NCI-H1436 (cell line): ENCODE data around the gene MESD.

Source experiments
- DNase-seq: peaks from one replicate; lab custom pipeline; 2025; lab: John Stamatoyannopoulos, UW

MESD gene

DNA sequence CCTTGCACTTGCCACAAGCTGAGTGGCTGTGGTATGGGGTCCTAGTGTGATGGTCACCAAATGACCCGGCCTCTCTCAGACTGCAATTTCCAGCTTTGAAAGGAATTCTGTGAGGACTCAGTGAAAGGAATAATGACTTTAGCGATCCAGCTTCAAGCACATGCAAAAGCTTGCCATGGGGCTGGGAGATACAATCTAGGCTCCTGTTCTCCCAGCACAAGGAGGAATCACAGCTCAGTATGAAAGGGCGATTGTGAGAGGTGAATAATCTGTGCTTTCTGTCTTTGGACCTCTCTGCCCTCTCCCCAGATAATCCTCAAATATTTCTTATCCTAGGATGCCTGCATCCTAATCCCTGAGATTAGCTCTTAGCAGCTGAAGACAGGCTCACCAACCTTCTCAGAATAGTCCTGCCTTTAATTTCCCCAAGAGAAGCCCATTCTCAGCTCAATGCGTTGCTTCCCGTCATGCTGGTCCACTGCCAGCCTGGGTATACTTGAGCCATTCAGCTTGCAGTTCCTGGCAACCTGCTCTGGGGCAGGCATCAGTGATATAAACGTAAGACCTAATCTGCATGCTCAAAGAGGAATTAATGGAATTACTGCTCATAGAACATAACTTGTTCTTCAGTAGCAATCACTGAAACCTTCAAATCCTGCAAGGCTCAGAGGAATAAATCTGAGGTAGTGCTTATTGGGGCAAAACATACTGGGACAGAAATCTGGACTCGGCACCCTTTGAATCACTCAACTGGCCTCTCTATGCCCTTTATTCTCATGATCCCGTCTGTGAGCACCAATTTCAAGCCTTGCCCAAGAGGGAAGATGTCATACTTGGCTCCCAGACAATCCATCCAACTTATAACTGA lies 26.2 kb upstream of the MESD start:
- no peak for DNase-seq

- no peak for DNase-seq
Measured at GRCh38 chr15:81014446-81015093, 25.0 kb upstream of the MESD start.

GRCh38 chr15:81013396-81013929 lies 23.8 kb upstream of the MESD start:
- no peak for DNase-seq

DNA sequence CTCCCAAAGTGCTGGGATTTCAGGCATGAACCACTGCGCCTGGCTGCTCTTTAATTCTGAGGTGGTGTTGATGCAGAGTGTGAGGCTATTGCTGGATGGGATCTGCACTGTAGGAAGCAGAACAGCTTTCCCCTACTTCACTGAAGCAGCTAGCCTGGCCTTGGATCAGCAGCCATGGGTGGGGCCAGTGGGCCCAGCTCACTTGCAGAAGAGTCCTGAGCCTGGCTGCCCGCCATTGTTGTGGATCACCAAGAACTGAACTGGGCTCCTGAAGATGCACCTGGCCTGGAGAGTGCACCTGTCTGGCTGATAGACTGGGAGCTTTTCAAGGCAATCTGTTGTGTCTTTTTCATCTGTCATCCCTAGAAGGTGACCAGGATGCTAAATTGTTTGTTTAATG lies 23.0 kb upstream of the MESD start:
- DNase-seq: no peak

DNA sequence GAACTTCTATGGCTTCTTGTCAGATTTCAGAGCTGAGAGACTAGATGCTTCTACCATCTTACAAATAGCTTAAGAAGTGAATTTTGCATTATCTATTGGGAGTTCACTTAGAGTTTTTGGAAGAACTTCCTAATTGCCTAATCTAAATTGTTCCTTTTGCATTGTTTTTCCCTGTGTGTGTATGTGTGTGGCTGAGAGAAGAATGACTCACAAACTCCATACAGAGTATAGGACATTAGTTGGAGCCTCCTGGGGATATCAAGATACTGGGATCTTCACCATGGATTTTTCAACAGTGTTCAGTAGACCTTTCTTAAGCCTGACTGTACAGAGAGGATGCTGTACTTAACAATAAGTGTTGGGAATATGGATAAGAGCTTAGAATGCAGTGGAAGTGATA lies 22.0 kb upstream of the MESD start:
- DNase-seq: no peak

DNA sequence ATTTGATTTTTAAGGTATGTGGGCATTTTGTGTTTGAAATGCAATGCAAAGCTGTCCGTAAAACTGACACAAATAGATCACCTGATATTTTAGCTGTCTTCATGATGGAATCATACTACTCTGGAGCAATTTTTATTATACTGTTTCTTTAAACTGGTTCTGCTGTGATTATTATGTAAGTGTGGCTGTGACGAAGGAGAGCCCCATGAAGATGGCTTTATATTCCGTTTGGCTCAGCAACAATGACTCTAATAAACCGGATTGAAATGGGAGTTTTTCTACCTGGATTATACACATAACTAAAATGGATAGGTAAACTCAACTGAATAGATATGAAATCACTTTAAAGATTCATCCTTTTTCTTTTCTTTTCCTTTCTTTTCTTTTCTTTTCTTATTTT lies 20.5 kb upstream of the MESD start:
- DNase-seq: no peak

DNA sequence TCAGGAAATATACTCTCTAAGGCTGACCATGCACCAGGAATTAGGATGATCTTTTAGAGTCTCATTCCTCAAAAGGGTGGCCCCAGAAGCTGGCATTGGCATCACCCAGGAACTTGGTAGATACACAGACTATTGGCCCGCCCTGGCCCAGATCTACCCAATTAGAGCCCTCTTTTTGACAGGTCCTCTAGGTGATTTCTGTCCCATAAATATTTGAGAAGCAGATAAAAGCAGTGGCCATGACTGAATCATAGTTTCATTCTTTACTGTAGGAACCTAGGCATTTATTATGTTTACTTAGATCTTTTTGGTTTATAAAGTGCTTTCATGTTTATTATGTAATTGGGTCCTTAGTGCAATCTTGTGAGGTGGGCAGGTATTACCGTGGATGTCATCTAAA lies 18.7 kb upstream of the MESD start:
- DNase-seq: no peak

DNA sequence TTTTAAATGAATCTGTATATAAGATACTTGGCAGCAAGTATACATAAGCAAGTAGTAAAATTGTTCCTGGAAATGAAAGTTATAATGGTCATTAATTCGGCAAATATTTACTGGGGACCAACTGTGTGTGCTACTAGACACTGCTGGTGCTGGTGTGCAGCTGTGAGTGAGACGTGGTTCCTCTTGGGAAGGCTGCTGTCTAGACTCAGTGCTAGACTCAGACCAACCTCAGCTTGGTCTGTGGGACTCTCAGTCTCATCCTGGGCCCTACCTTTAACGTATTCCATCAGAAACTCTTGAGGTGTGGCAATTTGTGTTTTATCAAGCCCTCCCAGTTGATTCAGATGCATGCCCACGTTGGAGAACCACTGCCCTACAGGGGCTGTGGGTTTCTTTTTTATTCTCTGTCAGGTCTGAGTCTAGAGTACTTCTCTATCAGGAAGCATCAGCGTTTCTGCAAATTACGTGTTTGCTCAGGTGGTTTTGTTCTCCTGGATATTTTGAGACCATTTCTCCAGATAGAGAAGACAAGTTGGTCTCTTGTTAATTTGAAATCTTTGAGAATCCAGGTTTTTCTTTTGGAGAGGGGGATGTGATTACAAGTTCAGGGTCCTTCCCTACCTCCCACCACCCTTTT lies 17.9 kb upstream of the MESD start:
- no peak for DNase-seq

DNA sequence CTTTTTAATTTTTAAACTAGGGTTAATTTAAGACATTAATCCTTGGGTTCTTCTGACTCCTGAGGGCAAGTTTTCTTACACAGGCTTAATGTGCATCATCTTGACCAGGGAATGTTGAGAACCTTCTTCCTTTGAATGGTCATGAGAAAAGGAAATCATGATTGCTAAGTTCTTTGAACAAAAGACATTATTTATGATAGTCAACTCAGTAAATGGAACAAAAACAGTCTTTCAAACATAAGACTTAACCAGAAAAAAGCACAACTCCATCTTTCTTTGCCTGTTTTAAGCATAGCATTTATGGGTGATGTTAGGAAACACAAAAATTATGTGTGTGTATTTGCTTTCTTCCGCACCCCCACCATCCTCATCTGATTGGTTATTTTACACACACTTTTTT lies 16.5 kb upstream of the MESD start:
- no peak for DNase-seq

DNA sequence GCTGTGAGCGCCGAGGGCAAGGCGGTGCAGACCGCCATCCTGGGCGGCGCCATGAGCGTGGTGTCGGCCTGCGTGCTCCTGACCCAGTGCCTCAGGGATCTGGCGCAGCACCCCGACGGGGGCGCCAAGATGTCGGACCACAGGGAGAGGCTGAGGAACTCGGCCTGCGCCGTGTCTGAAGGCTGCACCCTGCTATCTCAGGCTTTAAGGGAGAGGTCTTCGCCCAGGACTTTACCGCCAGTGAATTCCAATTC lies 13.4 kb upstream of the MESD start:
- DNase-seq: no peak

DNA sequence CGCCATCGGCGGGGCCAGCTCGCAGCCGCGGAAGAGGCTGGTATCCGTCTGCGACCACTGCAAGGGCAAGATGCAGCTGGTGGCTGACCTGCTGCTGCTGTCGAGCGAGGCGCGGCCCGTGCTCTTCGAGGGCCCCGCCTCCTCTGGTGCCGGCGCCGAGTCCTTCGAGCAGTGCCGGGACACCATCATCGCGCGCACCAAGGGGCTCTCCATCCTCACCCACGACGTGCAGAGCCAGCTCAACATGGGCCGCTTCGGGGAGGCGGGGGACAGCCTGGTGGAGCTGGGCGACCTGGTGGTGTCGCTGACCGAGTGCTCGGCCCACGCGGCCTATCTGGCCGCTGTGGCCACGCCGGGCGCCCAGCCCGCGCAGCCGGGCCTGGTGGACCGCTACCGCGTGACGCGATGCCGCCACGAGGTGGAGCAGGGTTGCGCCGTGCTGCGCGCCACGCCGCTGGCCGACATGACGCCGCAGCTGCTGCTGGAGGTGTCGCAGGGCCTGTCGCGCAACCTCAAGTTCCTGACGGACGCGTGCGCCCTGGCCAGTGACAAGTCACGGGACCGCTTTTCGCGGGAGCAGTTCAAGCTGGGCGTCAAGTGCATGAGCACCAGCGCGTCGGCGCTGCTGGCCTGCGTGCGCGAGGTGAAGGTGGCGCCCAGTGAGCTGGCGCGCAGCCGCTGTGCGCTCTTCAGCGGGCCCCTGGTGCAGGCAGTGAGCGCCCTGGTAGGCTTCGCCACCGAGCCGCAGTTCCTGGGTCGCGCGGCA lies 12.9 kb upstream of the MESD start:
- DNase-seq: no peak

GRCh38 chr15:81002009-81002330 lies 12.4 kb upstream of the MESD start:
- DNase-seq: no peak

GRCh38 chr15:81001152-81002008 lies 11.8 kb upstream of the MESD start:
- no peak for DNase-seq

DNA sequence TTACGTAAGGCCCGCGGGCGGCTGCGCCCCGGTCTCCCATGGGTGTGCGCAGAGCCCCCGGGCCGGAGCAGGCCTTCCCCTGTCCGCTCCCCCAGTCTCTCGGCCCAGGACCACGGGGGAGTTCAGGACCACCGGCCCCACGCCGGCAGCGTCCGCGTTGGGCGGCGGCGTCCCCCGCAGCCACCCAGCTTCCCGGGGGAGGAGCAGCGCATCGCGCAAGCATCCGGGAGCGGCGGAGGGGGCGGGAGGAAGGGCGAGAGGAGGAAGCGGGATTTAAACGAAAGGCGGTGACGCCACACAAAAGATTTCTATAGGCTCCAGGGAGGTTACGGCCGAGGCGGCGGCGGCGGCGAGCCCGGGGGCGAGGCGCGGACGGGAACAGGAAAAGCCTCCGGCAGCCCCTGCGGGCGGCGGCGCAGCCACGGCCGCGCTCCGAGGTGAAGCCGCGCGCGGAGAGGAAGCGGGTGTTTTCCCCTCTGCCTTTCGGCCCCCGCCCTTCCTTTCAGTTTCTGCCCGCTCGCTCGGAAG lies 11.1 kb upstream of the MESD start, which contains the start of gene TLNRD1:
TSS of gene TLNRD1 (plus strand) at position 300 of the 528 bp plus-strand sequence. CDS start 1,349 bp downstream, outside the sequence.
- DNase-seq: peak; percentile 78

GRCh38 chr15:81000144-81000623 lies 10.6 kb upstream of the MESD start:
- DNase-seq: no peak

DNA sequence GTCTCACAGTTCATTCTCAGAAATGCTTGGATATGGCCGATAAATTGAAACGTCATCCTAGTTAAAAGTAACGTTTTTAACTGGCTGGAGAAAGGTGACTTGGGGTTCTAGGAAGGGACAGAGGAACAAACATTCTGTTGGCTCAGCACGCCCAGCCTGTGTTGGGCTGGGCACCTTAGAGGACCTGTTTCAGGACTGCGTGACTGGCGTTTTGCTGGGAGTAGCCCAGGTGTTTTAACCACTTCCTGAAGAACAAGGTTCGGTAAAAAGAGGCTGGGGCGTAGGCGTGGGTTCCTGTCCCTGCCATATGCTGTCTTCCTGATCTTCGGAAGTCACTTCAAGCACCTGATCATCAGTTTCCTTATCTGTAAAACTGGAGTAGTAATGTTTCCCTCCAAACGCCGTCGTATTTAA lies 10.0 kb upstream of the MESD start:
- no peak for DNase-seq

GRCh38 chr15:80998251-80998650 lies 8.6 kb upstream of the MESD start:
- no peak for DNase-seq

GRCh38 chr15:80997692-80998091 lies 8.1 kb upstream of the MESD start:
- no peak for DNase-seq

- no peak for DNase-seq
Measured at GRCh38 chr15:80996247-80996646, 6.6 kb upstream of the MESD start.

GRCh38 chr15:80992441-80992840 lies 2.8 kb upstream of the MESD start:
- DNase-seq: no peak

- no peak for DNase-seq
Measured at GRCh38 chr15:80992006-80992405, 2.4 kb upstream of the MESD start.
